Suprapubic skin (tissue), 4 donors: Measurements from ENCODE around the gene ADK.

Source experiments
- EP300 ChIP-seq: sonication (generic); formaldehyde crosslinking; IDR thresholded peaks from one replicate; pipeline ENCODE4 v1.6.1; 2017; ENCODE audit warnings: antibody characterized with exemption
- POLR2AphosphoS5 ChIP-seq, 3 donors: sonication (generic); formaldehyde crosslinking; IDR thresholded peaks; one replicate each; pipeline ENCODE4 v1.6.1; 2017; ENCODE audit warnings: antibody characterized with exemption in 3 of 3
- TF ChIP-seq, protein P1 (sequence below), 2 donors: fragments of 200-600 bp in 1 of 2; fragments of 450-650 bp in 1 of 2; sonication (generic) in 1 of 2; IDR thresholded peaks; one replicate each; pipeline ENCODE4 v1.5.1; 2016 to 2019; ENCODE audit warnings: antibody characterized with exemption in 2 of 2, mild to moderate bottlenecking in 1 of 2, moderate library complexity in 1 of 2

DNA sequence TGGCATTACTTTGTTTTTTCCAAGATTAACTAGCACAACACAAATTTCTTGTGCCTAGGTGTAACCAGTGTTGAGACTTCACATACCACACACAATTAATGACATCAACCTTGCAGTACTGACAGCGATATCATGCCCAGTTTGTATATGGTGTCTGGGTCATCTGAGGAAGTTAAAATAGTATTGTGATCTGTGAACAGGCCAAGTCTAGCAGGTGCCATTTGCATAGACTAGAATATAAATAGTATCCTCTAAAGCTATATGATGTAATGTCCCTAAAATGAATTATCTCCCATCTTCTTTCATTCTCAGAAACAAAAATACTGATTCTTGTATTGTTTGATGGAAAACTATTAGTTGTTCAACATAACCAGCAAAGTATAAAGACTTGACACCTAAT is 499.6 kb downstream of the ADK start:
- TF ChIP-seq EP300, result no peak
- no peak for TF ChIP-seq POLR2AphosphoS5 (IDR thresholded peaks at IDR 0.05)
- TF ChIP-seq, protein P1, sequence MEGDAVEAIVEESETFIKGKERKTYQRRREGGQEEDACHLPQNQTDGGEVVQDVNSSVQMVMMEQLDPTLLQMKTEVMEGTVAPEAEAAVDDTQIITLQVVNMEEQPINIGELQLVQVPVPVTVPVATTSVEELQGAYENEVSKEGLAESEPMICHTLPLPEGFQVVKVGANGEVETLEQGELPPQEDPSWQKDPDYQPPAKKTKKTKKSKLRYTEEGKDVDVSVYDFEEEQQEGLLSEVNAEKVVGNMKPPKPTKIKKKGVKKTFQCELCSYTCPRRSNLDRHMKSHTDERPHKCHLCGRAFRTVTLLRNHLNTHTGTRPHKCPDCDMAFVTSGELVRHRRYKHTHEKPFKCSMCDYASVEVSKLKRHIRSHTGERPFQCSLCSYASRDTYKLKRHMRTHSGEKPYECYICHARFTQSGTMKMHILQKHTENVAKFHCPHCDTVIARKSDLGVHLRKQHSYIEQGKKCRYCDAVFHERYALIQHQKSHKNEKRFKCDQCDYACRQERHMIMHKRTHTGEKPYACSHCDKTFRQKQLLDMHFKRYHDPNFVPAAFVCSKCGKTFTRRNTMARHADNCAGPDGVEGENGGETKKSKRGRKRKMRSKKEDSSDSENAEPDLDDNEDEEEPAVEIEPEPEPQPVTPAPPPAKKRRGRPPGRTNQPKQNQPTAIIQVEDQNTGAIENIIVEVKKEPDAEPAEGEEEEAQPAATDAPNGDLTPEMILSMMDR (IDR thresholded peaks at IDR 0.05), result no peak
